ENCODE results near the gene PARG. TPM values are rescaled to one million over a fixed set of nuclear protein-coding genes. Genes with fewer than 3 reads are reported as not detected.
"Not testable (repeated sequence)": the region's sequence is repeated elsewhere in the genome, so short reads cannot be mapped to it uniquely, and the experiment has no call there.

Gene PARG
- total RNA-seq, 4 donors from 2014 or later = 31.8 to 40.2 (median 35.6) TPM

DNA sequence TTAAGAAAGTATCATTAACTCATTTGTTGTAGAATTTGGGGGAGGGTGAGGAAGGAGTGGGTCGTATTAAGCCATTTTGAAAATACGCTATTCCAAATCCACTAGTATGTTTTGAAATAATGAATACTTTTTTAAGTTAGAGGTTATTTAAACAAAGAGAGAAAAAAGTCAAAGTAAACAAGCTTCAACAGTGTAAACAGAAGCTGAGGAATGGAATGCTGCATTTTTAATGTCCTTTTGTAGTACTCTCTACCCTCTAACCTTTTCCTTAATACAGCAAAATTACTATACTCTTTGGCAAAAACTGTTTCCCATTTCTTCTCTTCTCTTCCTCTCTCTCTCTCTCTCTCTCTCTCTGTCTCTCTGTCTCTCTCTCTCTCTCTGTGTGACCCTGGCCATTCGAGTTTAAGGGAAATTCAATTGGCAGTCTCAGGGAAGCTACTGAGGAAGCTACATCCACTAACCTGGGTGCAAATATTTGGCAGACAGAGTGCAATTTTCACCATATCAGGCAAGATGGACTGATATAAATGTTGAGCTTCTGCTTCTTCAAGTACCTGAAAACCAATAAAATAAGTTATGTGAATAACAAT is 57.0 kb downstream of the PARG start:
- H3K4me1 ChIP-seq; H3K27ac ChIP-seq; H3K9me3 ChIP-seq; H3K36me3 ChIP-seq; H3K4me3 ChIP-seq; DNase-seq (ENCODE audit: low spot score in 2 of 2); H3K27me3 ChIP-seq: not testable (repeated sequence)
- WGBS, 2 donors = 50 to 69% methylated on average over 1 of the region's 3 CpGs

- 80% methylated on average over 1 of the region's 3 CpGs; no CpG with 5 or more reads in 1 of the 2 donors for WGBS, 2 donors
- not testable (repeated sequence) for DNase-seq (ENCODE audit: low spot score in 2 of 2); H3K4me3 ChIP-seq
Measured at GRCh38 chr10:49883852-49884251, 58.0 kb downstream of the PARG start.

GRCh38 chr10:49882327-49882726 is 59.5 kb downstream of the PARG start:
- WGBS, 2 donors = 79 to 97% methylated on average over 3 of the region's 3 CpGs
- not testable (repeated sequence) for DNase-seq (ENCODE audit: low spot score in 2 of 2); H3K27ac ChIP-seq; H3K9me3 ChIP-seq; H3K27me3 ChIP-seq; H3K4me1 ChIP-seq; H3K4me3 ChIP-seq; H3K36me3 ChIP-seq

More at GRCh38 chr10:49883852-49884251, 58.0 kb downstream of the PARG start:
- not testable (repeated sequence) for H3K27ac ChIP-seq, H3K9me3 ChIP-seq, H3K36me3 ChIP-seq, H3K4me1 ChIP-seq, H3K27me3 ChIP-seq

- H3K27ac ChIP-seq; H3K4me3 ChIP-seq; H3K9me3 ChIP-seq; H3K4me1 ChIP-seq; H3K27me3 ChIP-seq; H3K36me3 ChIP-seq; DNase-seq (ENCODE audit: low spot score in 2 of 2): not testable (repeated sequence)
- WGBS, 2 donors = no CpG with 5 or more reads among the region's 3 CpGs
Measured at GRCh38 chr10:49872740-49873139, 69.1 kb downstream of the PARG start.

- WGBS, 2 donors = no CpG with 5 or more reads among the region's 3 CpGs
- DNase-seq (ENCODE audit: low spot score in 2 of 2); H3K36me3 ChIP-seq; H3K9me3 ChIP-seq; H3K4me3 ChIP-seq; H3K27me3 ChIP-seq; H3K27ac ChIP-seq; H3K4me1 ChIP-seq: not testable (repeated sequence)
Measured at GRCh38 chr10:49871462-49871861, 70.4 kb downstream of the PARG start.

GRCh38 chr10:49859933-49860332 is 81.9 kb downstream of the PARG start:
- not testable (repeated sequence) for H3K4me3 ChIP-seq; H3K4me1 ChIP-seq; H3K27ac ChIP-seq; H3K36me3 ChIP-seq; H3K27me3 ChIP-seq; DNase-seq (ENCODE audit: low spot score in 2 of 2); H3K9me3 ChIP-seq
- WGBS, 2 donors = 76 to 81% methylated on average over 5 of the region's 5 CpGs

- H3K27me3 ChIP-seq; H3K4me1 ChIP-seq; DNase-seq (ENCODE audit: low spot score in 2 of 2); H3K27ac ChIP-seq; H3K36me3 ChIP-seq; H3K4me3 ChIP-seq; H3K9me3 ChIP-seq: not testable (repeated sequence)
- WGBS, 2 donors = 95 to 100% methylated on average over 1 of the region's 1 CpG
Measured at GRCh38 chr10:49858697-49859382, 83.0 kb downstream of the PARG start.

DNA sequence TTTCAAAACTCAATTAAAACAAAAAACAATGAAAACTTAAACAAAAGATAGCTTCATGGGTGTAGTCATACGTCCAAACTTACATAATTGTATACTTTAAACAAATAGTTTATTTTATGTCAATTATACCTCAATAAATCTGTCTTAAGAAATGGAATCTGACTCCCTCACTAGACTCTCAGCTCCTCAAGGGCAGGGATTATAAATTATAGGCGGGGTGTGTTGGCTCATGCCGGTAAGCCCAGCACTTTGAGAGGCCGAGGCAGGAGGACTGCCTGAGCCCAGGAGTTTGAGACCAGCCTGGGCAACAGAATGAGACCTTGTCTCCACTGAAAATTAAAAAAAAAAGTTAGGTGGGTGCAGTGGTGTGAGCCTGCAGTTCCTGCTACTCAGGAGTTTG is 92.3 kb downstream of the PARG start:
- not testable (repeated sequence) for DNase-seq (ENCODE audit: low spot score in 2 of 2); H3K4me1 ChIP-seq; H3K9me3 ChIP-seq; H3K27me3 ChIP-seq; H3K27ac ChIP-seq; H3K36me3 ChIP-seq; H3K4me3 ChIP-seq
- 71 to 86% methylated on average over 4 of the region's 4 CpGs for WGBS, 2 donors

DNA sequence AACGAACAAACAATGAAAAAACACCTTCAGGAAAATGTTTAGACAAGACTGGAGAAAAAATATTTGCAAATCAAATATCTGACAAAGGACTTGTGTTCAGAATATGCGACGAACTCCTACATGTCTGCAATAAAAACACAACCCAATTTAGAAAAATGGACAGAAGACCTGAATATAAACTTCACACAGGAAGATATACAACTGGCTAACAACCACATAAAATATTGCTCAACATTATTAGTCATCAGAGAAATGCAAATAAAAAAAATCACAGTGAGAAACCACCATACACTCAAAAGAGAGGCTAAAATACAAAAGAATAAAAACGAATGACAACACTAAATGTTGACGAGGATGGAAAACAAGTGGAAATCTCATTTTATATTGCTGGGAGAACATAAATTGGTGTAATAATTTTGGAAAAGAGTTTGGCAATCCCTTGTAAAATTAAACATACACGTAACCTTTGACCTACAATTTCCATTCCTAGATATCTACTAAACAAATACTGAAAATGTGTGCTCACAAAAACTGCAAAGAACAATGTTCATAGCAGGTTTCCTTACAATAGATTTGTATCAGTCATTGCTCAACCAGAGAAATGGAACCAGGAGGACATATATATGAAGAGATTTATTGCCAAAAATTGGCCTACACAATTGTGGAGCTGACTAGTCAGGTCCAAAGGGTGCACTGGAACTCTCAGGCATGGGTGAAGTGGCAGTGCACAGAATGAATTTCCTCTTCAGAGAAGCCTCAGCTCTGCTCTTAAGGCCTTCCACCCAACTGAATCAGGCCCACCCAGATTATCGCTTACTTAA is 96.8 kb downstream of the PARG start:
- no peak overlapping the region for H3K27ac ChIP-seq
- H3K4me3 ChIP-seq = no peak overlapping the region
- no peak for DNase-seq (ENCODE audit: low spot score in 2 of 2)
- TF ChIP-seq EP300 (IDR thresholded peaks at IDR 0.05) (no peak), POLR2A (IDR thresholded peaks at IDR 0.05) (no peak)
- TF ChIP-seq, protein P1, sequence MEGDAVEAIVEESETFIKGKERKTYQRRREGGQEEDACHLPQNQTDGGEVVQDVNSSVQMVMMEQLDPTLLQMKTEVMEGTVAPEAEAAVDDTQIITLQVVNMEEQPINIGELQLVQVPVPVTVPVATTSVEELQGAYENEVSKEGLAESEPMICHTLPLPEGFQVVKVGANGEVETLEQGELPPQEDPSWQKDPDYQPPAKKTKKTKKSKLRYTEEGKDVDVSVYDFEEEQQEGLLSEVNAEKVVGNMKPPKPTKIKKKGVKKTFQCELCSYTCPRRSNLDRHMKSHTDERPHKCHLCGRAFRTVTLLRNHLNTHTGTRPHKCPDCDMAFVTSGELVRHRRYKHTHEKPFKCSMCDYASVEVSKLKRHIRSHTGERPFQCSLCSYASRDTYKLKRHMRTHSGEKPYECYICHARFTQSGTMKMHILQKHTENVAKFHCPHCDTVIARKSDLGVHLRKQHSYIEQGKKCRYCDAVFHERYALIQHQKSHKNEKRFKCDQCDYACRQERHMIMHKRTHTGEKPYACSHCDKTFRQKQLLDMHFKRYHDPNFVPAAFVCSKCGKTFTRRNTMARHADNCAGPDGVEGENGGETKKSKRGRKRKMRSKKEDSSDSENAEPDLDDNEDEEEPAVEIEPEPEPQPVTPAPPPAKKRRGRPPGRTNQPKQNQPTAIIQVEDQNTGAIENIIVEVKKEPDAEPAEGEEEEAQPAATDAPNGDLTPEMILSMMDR (IDR thresholded peaks at IDR 0.05) = no peak
- H3K36me3 ChIP-seq = peaks cover 0 to 49% (median 0%) of the 10 kb centered on the region in 3 donors
- no peaks in the 10 kb centered on the region for H3K4me1 ChIP-seq
- WGBS, 2 donors = 87 to 93% methylated on average over 6 to 7 of the region's 7 CpGs
- H3K27me3 ChIP-seq = no peaks in the 10 kb centered on the region
- H3K9me3 ChIP-seq = no peaks in the 10 kb centered on the region

- not testable (repeated sequence) for H3K9me3 ChIP-seq; H3K27ac ChIP-seq; H3K27me3 ChIP-seq; H3K4me1 ChIP-seq; DNase-seq (ENCODE audit: low spot score in 2 of 2); H3K4me3 ChIP-seq
- H3K36me3 ChIP-seq = peaks cover 0 to 65% (median 0%) of the 10 kb centered on the region in 3 donors
Measured at GRCh38 chr10:49842333-49842628, 99.5 kb downstream of the PARG start.

Data from tibial nerve (tissue), 4 donors.